Measurements from ENCODE around the gene TMEM218.

The TMEM218 gene

GRCh38 chr11:125078016-125078415 is 33.4 kb downstream of the TMEM218 start:
- no peak for DNase-seq (ENCODE audit: extremely low read depth in 1 of 2, low read depth in 1 of 2)

- DNase-seq (ENCODE audit: extremely low read depth in 1 of 2, low read depth in 1 of 2) = no peak
Observed at GRCh38 chr11:125076378-125076945, 35.0 kb downstream of the TMEM218 start.

- DNase-seq (ENCODE audit: extremely low read depth in 1 of 2, low read depth in 1 of 2) = no peak
Observed at GRCh38 chr11:125075900-125076317, 35.5 kb downstream of the TMEM218 start.

GRCh38 chr11:125075242-125075625 is 36.2 kb downstream of the TMEM218 start:
- DNase-seq (ENCODE audit: extremely low read depth in 1 of 2, low read depth in 1 of 2) = no peak

GRCh38 chr11:125074511-125075241 is 36.8 kb downstream of the TMEM218 start:
- no peak for DNase-seq (ENCODE audit: extremely low read depth in 1 of 2, low read depth in 1 of 2)

- no peak for DNase-seq (ENCODE audit: extremely low read depth in 1 of 2, low read depth in 1 of 2)
Observed at GRCh38 chr11:125073616-125074483, 37.6 kb downstream of the TMEM218 start.

- no peak for DNase-seq (ENCODE audit: extremely low read depth in 1 of 2, low read depth in 1 of 2)
Observed at GRCh38 chr11:125072961-125073590, 38.4 kb downstream of the TMEM218 start.

- DNase-seq (ENCODE audit: extremely low read depth in 1 of 2, low read depth in 1 of 2) = no peak
Observed at GRCh38 chr11:125072218-125072960, 39.0 kb downstream of the TMEM218 start.

GRCh38 chr11:125071846-125072217 is 39.6 kb downstream of the TMEM218 start:
- DNase-seq (ENCODE audit: extremely low read depth in 1 of 2, low read depth in 1 of 2) = no peak

GRCh38 chr11:125071435-125071834 is 40.0 kb downstream of the TMEM218 start:
- DNase-seq (ENCODE audit: extremely low read depth in 1 of 2, low read depth in 1 of 2) = no peak

- DNase-seq (ENCODE audit: extremely low read depth in 1 of 2, low read depth in 1 of 2) = peak in 1 of 2 donors; percentile 47
Observed at GRCh38 chr11:125070699-125071254, 40.6 kb downstream of the TMEM218 start.

- DNase-seq (ENCODE audit: extremely low read depth in 1 of 2, low read depth in 1 of 2) = no peak
Observed at GRCh38 chr11:125069796-125070195, 41.6 kb downstream of the TMEM218 start.

GRCh38 chr11:125069008-125069407 is 42.4 kb downstream of the TMEM218 start:
- DNase-seq (ENCODE audit: extremely low read depth in 1 of 2, low read depth in 1 of 2) = no peak

- no peak for DNase-seq (ENCODE audit: extremely low read depth in 1 of 2, low read depth in 1 of 2)
Observed at GRCh38 chr11:125068368-125068767, 43.1 kb downstream of the TMEM218 start.

- no peak for DNase-seq (ENCODE audit: extremely low read depth in 1 of 2, low read depth in 1 of 2)
Observed at GRCh38 chr11:125064070-125064469, 47.4 kb downstream of the TMEM218 start.

GRCh38 chr11:125063429-125064043 is 47.9 kb downstream of the TMEM218 start:
- no peak for DNase-seq (ENCODE audit: extremely low read depth in 1 of 2, low read depth in 1 of 2)

GRCh38 chr11:125062931-125063428 is 48.4 kb downstream of the TMEM218 start, which contains the start of gene SLC37A2:
Gene SLC37A2 (plus strand): TSS chr11:125063305. CDS start chr11:125063368, 63 bp downstream.
- peak; percentile 39 to 56 for DNase-seq (ENCODE audit: extremely low read depth in 1 of 2, low read depth in 1 of 2)

GRCh38 chr11:125062218-125062930 is 49.1 kb downstream of the TMEM218 start:
- DNase-seq (ENCODE audit: extremely low read depth in 1 of 2, low read depth in 1 of 2) = no peak

GRCh38 chr11:125061281-125061680 is 50.1 kb downstream of the TMEM218 start:
- no peak for DNase-seq (ENCODE audit: extremely low read depth in 1 of 2, low read depth in 1 of 2)

Data from stimulated activated CD8-positive, alpha-beta memory T cell treated with anti-CD3 and anti-CD28 coated beads, Interleukin-7, amount 100 ng/mL, for 48 hours (primary cell).